H1 (cell line): ENCODE measurements around the gene ZNF860. TPM values are rescaled to one million over a fixed set of nuclear protein-coding genes. Genes with fewer than 3 reads are reported as not detected.

ENCODE experiments used
- CTCF ChIA-PET: fragments of 300-600 bp; sonication (Branson Sonifier 250); formaldehyde crosslinking; loops from one replicate; lab custom pipeline; 2021; ENCODE audit not compliant: partially characterized antibody; lab: Charles Lee
- POLR2A ChIA-PET: fragments of 300-600 bp; sonication (Branson Sonifier 250); formaldehyde crosslinking; loops from one replicate; lab custom pipeline; 2021; ENCODE audit warnings: inconsistent platforms; ENCODE audit not compliant: partially characterized antibody; lab: Charles Lee
- DNase-seq, 2 experiments: peaks; one replicate each; pipeline versions ENCODE4 v3.0.0 to v3.0.0-alpha.2; 2010 to 2022; ENCODE audit warnings: low spot score in 2 of 2, low read depth in 1 of 2, mixed read lengths in 1 of 2
- FAIRE-seq: peaks from 2 replicates; lab custom pipeline; 2011; peaks lifted over from hg19 to GRCh38; lab: Jason Lieb, UNC
- H2AFZ ChIP-seq: 2 replicates; pipeline ENCODE4 v1.8.1; 2012; ENCODE audit warnings: low read length, inconsistent platforms
- H2AK5ac ChIP-seq: 2 replicates; pipeline ENCODE4 v1.6.1; 2013; ENCODE audit warnings: low read depth, low read length
- H2BK120ac ChIP-seq: replicated peaks from 2 replicates; pipeline ENCODE3; 2013; ENCODE audit warnings: low read depth, low read length, inconsistent platforms
- H2BK12ac ChIP-seq: 2 replicates; pipeline ENCODE4 v1.6.1; 2013; ENCODE audit warnings: low read depth, low read length
- H2BK15ac ChIP-seq: 2 replicates; pipeline ENCODE4 v1.6.1; 2013; ENCODE audit warnings: low read length
- H2BK20ac ChIP-seq: 2 replicates; pipeline ENCODE4 v1.6.1; 2013; ENCODE audit warnings: low read length
- H2BK5ac ChIP-seq: 2 replicates; pipeline ENCODE4 v1.6.1; 2013; ENCODE audit warnings: low read depth, low read length
- H3K14ac ChIP-seq: 2 replicates; pipeline ENCODE4 v1.6.1; 2013; ENCODE audit warnings: inconsistent platforms; ENCODE audit not compliant: insufficient read length
- H3K18ac ChIP-seq: 2 replicates; pipeline ENCODE4 v1.6.1; 2013; ENCODE audit warnings: low read length; ENCODE audit errors: extremely low read depth
- H3K23ac ChIP-seq: 2 replicates; pipeline ENCODE4 v1.6.1; 2013; ENCODE audit warnings: inconsistent platforms; ENCODE audit not compliant: insufficient read length
- H3K23me2 ChIP-seq: 2 replicates; pipeline ENCODE4 v1.6.1; 2013; ENCODE audit warnings: low read depth, low read length
- H3K27ac ChIP-seq: 2 replicates; pipeline ENCODE4 v1.6.1; 2011; ENCODE audit warnings: low read depth, low read length, inconsistent platforms
- H3K27me3 ChIP-seq, 4 experiments: replicated peaks in 1 of 4; 1 replicate in 1 of 4; 2 replicates in 3 of 4; pipeline versions ENCODE4 v1.6.1 to v1.8.1; 2011 to 2013; ENCODE audit warnings: low read length in 3 of 4, mild to moderate bottlenecking in 3 of 4, inconsistent platforms in 2 of 4, mixed read lengths in 2 of 4, moderate library complexity in 1 of 4; ENCODE audit not compliant: control insufficient read depth in 3 of 4, insufficient read depth in 3 of 4; ENCODE audit errors: extremely low read depth in 1 of 4
- H3K36me3 ChIP-seq, 4 experiments: 2 replicates each; pipeline versions ENCODE4 v1.6.1 to v1.8.1; 2011 to 2013; ENCODE audit warnings: mild to moderate bottlenecking in 4 of 4, low read length in 3 of 4, moderate library complexity in 2 of 4, control low read depth in 1 of 4, inconsistent platforms in 1 of 4; ENCODE audit not compliant: insufficient read depth in 4 of 4, control insufficient read depth in 2 of 4
- H3K4ac ChIP-seq: replicated peaks from 2 replicates; pipeline ENCODE3; 2013; ENCODE audit warnings: low read length, low read depth, mixed read lengths, inconsistent platforms; ENCODE audit not compliant: insufficient read length
- H3K4me1 ChIP-seq, 4 experiments: replicated peaks in 1 of 4; 1 replicate in 1 of 4; 2 replicates in 3 of 4; pipeline versions ENCODE4 v1.6.1 to v1.8.1; 2011 to 2013; ENCODE audit warnings: low read length in 3 of 4, inconsistent platforms in 2 of 4, mixed read lengths in 1 of 4; ENCODE audit not compliant: insufficient read depth in 4 of 4, control insufficient read depth in 3 of 4
- H3K4me2 ChIP-seq, 2 experiments: 2 replicates each; pipeline versions ENCODE4 v1.6.1 to v1.8.1; 2011 to 2013; ENCODE audit warnings: low read depth in 2 of 2, low read length in 2 of 2, control low read depth in 1 of 2, inconsistent platforms in 1 of 2, mild to moderate bottlenecking in 1 of 2; ENCODE audit not compliant: insufficient read depth in 1 of 2
- H3K4me3 ChIP-seq, 4 experiments: fragments of 200-600, 300-600 bp in 1 of 4; sonication (generic), shearing (Covaris generic), sonication (Bioruptor Twin) in 1 of 4; 2 replicates each; pipeline versions ENCODE4 v1.5.1 to v1.8.1; 2011 to 2016; ENCODE audit warnings: low read length in 4 of 4, low read depth in 3 of 4, control low read depth in 2 of 4, inconsistent platforms in 2 of 4, mild to moderate bottlenecking in 2 of 4, mixed read lengths in 1 of 4, moderate library complexity in 1 of 4; ENCODE audit not compliant: insufficient read depth in 2 of 4; ENCODE audit errors: extremely low read depth in 1 of 4
- H3K56ac ChIP-seq: replicated peaks from 2 replicates; pipeline ENCODE3; 2013; ENCODE audit warnings: low read depth, mild to moderate bottlenecking, mixed read lengths, low read length, inconsistent platforms; ENCODE audit not compliant: insufficient read length
- H3K79me1 ChIP-seq: 2 replicates; pipeline ENCODE4 v1.6.1; 2013; ENCODE audit warnings: low read depth, low read length, control low read depth
- H3K79me2 ChIP-seq, 2 experiments: 2 replicates each; pipeline versions ENCODE4 v1.6.1 to v1.8.1; 2012 to 2013; ENCODE audit warnings: low read length in 2 of 2, mild to moderate bottlenecking in 2 of 2, inconsistent platforms in 1 of 2; ENCODE audit not compliant: insufficient read depth in 2 of 2, control insufficient read depth in 1 of 2
- H3K9ac ChIP-seq, 4 experiments: replicated peaks in 1 of 4; 1 replicate in 1 of 4; 2 replicates in 3 of 4; pipeline versions ENCODE4 v1.6.1 to v1.8.1; 2011 to 2013; ENCODE audit warnings: low read depth in 3 of 4, low read length in 3 of 4, control low read depth in 2 of 4, mild to moderate bottlenecking in 2 of 4, moderate library complexity in 2 of 4, inconsistent platforms in 1 of 4; ENCODE audit errors: extremely low read depth in 1 of 4
- H3K9me3 ChIP-seq, 2 experiments: 2 replicates each; pipeline versions ENCODE4 v1.6.1 to v1.8.1; 2012 to 2013; ENCODE audit warnings: mild to moderate bottlenecking in 2 of 2, moderate library complexity in 2 of 2, control low read depth in 1 of 2, inconsistent platforms in 1 of 2, low read depth in 1 of 2, low read length in 1 of 2, mixed read lengths in 1 of 2; ENCODE audit not compliant: insufficient read depth in 2 of 2
- H4K20me1 ChIP-seq, 2 experiments: replicated peaks in 1 of 2; 2 replicates each; pipeline versions ENCODE3 to v1.8.1; 2011 to 2013; ENCODE audit warnings: inconsistent platforms in 2 of 2, low read length in 2 of 2, mild to moderate bottlenecking in 1 of 2; ENCODE audit not compliant: insufficient read depth in 2 of 2, control insufficient read depth in 1 of 2
- H4K5ac ChIP-seq: 2 replicates; pipeline ENCODE4 v1.6.1; 2013; ENCODE audit warnings: low read length, low read depth, mixed read lengths, inconsistent platforms; ENCODE audit not compliant: insufficient read length
- H4K8ac ChIP-seq: 2 replicates; pipeline ENCODE4 v1.8.0; 2013; ENCODE audit warnings: mild to moderate bottlenecking, moderate library complexity, low read length, inconsistent platforms; ENCODE audit not compliant: insufficient read depth; ENCODE audit errors: extremely low read depth
- H4K91ac ChIP-seq: replicated peaks from 2 replicates; pipeline ENCODE3; 2013; ENCODE audit warnings: low read length, mixed read lengths, inconsistent platforms; ENCODE audit not compliant: insufficient read length
- SP2 ChIP-seq: IDR thresholded peaks from 2 replicates; pipeline ENCODE4 v1.6.1; 2012; ENCODE audit warnings: mild to moderate bottlenecking, low read length, inconsistent platforms
- ZNF274 ChIP-seq: IDR thresholded peaks from 2 replicates; pipeline ENCODE4 v1.7.0; 2012; ENCODE audit warnings: low read length, borderline replicate concordance; ENCODE audit errors: extremely low read depth
- WGBS, 2 experiments: shearing (Covaris generic) in 1 of 2; methylation state at CpG; one replicate each; pipeline versions ENCODE4 v1.1.6 to v1.1.7; 2013 to 2015; ENCODE audit warnings: low lambda C conversion rate in 2 of 2, mixed read lengths in 2 of 2, inconsistent platforms in 1 of 2, low coverage in 1 of 2, missing lambda C conversion rate in 1 of 2; ENCODE audit not compliant: insufficient replicate concordance in 2 of 2, insufficient coverage in 1 of 2, insufficient read length in 1 of 2; ENCODE audit errors: extremely low coverage in 1 of 2, missing lambda C conversion rate in 1 of 2; 5-methylcytosine and 5-hydroxymethylcytosine counted together
- polyA plus RNA-seq, 7 experiments: library from polyadenylated mRNA; depleted of rRNA in 3 of 7; stranded (reverse) in 5 of 7; unstranded in 2 of 7; fragments of >200 nt in 5 of 7; fragments of 200-250 nt in 2 of 7; gene quantifications; 1 replicate in 5 of 7; 2 replicates in 1 of 7; 4 replicates in 1 of 7; pipeline versions ENCODE4 v1.2.1 to v1.2.3, GENCODE V29; 2011 to 2013; ENCODE audit warnings: missing spikeins in 2 of 7, mixed read lengths in 2 of 7
- total RNA-seq: library from RNA; stranded (reverse); fragmentation: NEBNext Ultra II Directional; extraction: Animal tissue kit (Norgen Biotek cat#: 25700); gene quantifications from 2 replicates; pipeline ENCODE4 v1.2.1, GENCODE V29; 2021

The ZNF860 gene
- total and polyA plus RNA-seq, 2 of the 8 experiments (the other 6 are each of a cell fraction or from before 2014, with no cell fraction given), result 3.2 to 8.6 TPM

- Histone ChIP-seq H3K36me3 (peaks cover 0 to 11% (median 4%) of the 10 kb centered on the region in 4 experiments; a peak in 4 of 8 replicates), H3K4ac (no peak overlapping the region), H3K27me3 (no peaks in the 10 kb centered on the region), H2BK20ac (no peak overlapping the region; the same call in 1 of the 2 replicates), H2BK5ac (0 out of 2 replicates have a peak overlapping the region, but pooled peaks have one; percentile 89), H4K5ac (peak overlapping the region; percentile 2), H3K56ac (no peak overlapping the region), H3K9ac (no peak overlapping the region; a peak in 1 of 7 replicates), H3K23ac (no peak overlapping the region), H4K91ac (peak overlapping the region; percentile 63), H3K23me2 (peaks cover 2% of the 10 kb centered on the region), H2BK12ac (no peak overlapping the region), H2BK15ac (no peak overlapping the region), H3K27ac (no peak overlapping the region; the same call in 1 of the 2 replicates), H3K79me2 (peaks cover 11 to 82% of the 10 kb centered on the region in 2 experiments), H2AK5ac (peak overlapping the region; percentile 79), H4K20me1 (no peaks in the 10 kb centered on the region), H3K18ac (peak overlapping the region; percentile 64), H2BK120ac (peak overlapping the region; percentile 17), H2AFZ (no peak overlapping the region), H3K14ac (no peak overlapping the region), H3K4me2 (peak overlapping the region; percentile 64 to 85), H3K4me1 (peaks cover 2 to 29% (median 18%) of the 10 kb centered on the region in 4 experiments), H4K8ac (no peak overlapping the region), H3K79me1 (no peaks in the 10 kb centered on the region; the same call in 1 of the 2 replicates), H3K4me3 (peak overlapping the region; percentile 10 to 52 (median 30); a peak in 5 of 8 replicates), H3K9me3 (peaks cover 11 to 17% of the 10 kb centered on the region in 2 experiments)
- DNase-seq (peak in 1 of 2 experiments; percentile 26), FAIRE-seq (peak; percentile 50)
- POLR2A ChIA-PET, result no interaction called here
- CTCF ChIA-PET, result interaction anchor here (0.6 to 2.1 kb wide), 2 partner anchors 12 to 17 kb away, joined by 3 to 4 read pairs; no protein-coding TSS in a partner anchor
- TF ChIP-seq ZNF274 (no peak), SP2 (no peak)
- 80% methylated on average over 3 of the region's 3 CpGs; no CpG with 5 or more reads in 1 of the 2 experiments for WGBS, 2 experiments
These were observed 22.8 kb upstream of the ZNF860 start for GRCh38 chr3:31958701-31959152.
